ENCODE data around the gene AK1. TPM values are rescaled to one million over a fixed set of nuclear protein-coding genes. Genes with fewer than 3 reads are reported as not detected.

Gene AK1
- total RNA-seq, 2 donors from 2014 or later = 19.0 to 22.8 TPM

DNA sequence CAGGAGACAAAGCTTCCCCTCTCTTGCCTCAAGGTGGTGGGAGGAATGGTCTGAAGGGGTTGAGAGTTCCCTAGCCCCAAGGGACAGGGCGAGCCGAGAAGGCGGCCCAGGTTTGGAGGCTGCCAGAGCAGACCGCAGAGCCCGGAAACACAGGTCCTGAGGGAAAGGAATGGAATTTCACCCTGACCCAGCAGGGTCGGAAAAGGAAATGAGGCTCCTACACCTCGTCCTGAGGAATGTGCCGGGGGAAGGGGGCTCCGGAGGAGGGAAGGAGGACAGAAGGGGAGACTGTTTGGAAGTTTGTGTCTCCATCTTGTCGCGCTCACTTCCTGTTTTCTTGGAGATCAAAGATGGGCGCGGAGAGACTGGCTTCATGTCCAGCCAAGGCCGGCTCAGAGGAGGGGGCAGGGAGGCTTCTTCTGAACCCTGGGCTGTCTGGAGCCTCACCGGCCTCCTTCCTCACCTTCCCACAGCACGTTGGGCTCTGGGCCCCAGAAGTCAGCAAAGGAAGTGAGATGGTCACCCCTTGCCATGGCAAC is 32.6 kb downstream of the AK1 start:
- peak; percentile 83 for DNase-seq
- Mint-ChIP-seq H3K4me1 (no peaks in the 10 kb centered on the region), H3K27me3 (ENCODE audit: insufficient read depth) (no peaks in the 10 kb centered on the region)

GRCh38 chr9:127841087-127841835 is 36.2 kb downstream of the AK1 start:
- no peaks in the 10 kb centered on the region for H3K4me1 Mint-ChIP-seq
- 93 to 96% methylated on average over 14 to 15 of the region's 15 CpGs for WGBS, 2 experiments (ENCODE audit: insufficient coverage in 1 of 2, insufficient read length in 1 of 2)

More for the DNA sequence above, 32.6 kb downstream of the AK1 start:
- Histone ChIP-seq H3K4me1 (ENCODE audit: control insufficient read depth, insufficient read depth, low read length) (no peaks in the 10 kb centered on the region), H3K36me3 (ENCODE audit: control insufficient read depth, insufficient read depth, low read length) (no peaks in the 10 kb centered on the region), H3K9me3 (ENCODE audit: control insufficient read depth, low read length) (peaks cover 11% of the 10 kb centered on the region), H3K27me3 (ENCODE audit: control insufficient read depth, insufficient read depth, low read length, poor library complexity, severe bottlenecking) (no peaks in the 10 kb centered on the region), H3K4me3 (ENCODE audit: low read length) (no peak overlapping the region), H3K9ac (ENCODE audit: extremely low read depth, low read length, poor library complexity, severe bottlenecking) (no peak overlapping the region), H3K27ac (ENCODE audit: low read depth, low read length) (no peak overlapping the region)
- no peak for TF ChIP-seq CTCF (conservative IDR thresholded peaks at IDR 0.05)
- H3K27ac Mint-ChIP-seq = peak overlapping the region; percentile 80
- H3K9me3 Mint-ChIP-seq = peaks cover 16% of the 10 kb centered on the region
- H3K36me3 Mint-ChIP-seq (ENCODE audit: low read depth) = no peaks in the 10 kb centered on the region
- H3K4me3 Mint-ChIP-seq = no peak overlapping the region
- 74 to 84% methylated on average over 14 to 16 of the region's 16 CpGs for WGBS, 2 experiments (ENCODE audit: insufficient coverage in 1 of 2, insufficient read length in 1 of 2)

DNA sequence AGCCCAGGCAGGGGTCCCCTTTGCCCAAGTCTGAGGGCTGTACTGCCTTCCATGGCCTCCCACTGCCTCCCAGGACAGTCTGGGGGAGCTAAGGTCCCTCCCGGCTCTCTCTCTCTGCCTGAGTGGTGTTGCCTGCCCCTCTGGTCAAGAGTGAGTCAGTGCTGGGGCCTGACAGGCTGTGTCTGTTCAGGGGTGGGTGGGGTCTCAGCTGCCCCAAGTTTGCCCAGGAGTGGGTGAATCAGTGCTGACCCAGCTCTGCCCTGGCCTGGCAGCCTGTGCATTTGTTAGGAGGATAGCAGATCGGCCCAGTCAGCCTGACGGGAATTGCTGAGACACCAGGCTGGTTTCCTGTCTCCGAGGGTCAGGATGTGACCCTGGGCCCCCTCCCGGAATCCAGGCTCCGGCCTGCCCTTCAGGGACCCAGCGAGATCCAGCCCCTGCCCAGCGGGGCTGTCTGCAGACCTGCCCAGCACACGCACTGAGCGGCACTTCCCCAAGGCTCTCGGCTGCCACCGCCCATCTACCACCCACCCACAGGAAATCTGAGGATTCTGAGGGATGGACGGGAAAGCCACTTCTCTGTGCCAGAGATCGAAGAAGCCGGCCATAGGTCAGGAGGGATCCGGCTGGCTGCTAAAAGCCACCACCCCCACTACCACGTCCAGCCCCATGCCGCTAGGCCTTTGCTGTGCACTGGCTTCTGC is 38.9 kb downstream of the AK1 start:
- Histone ChIP-seq H3K27me3 (ENCODE audit: control insufficient read depth, insufficient read depth, low read length, poor library complexity, severe bottlenecking) (no peaks in the 10 kb centered on the region), H3K36me3 (ENCODE audit: control insufficient read depth, insufficient read depth, low read length) (no peaks in the 10 kb centered on the region), H3K4me1 (ENCODE audit: control insufficient read depth, insufficient read depth, low read length) (no peaks in the 10 kb centered on the region), H3K4me3 (ENCODE audit: low read length) (no peak overlapping the region), H3K9me3 (ENCODE audit: control insufficient read depth, low read length) (no peaks in the 10 kb centered on the region), H3K27ac (ENCODE audit: low read depth, low read length) (no peak overlapping the region), H3K9ac (ENCODE audit: extremely low read depth, low read length, poor library complexity, severe bottlenecking) (no peak overlapping the region)
- no peak for DNase-seq
- H3K27ac Mint-ChIP-seq = no peak overlapping the region
- H3K4me1 Mint-ChIP-seq = no peaks in the 10 kb centered on the region
- H3K9me3 Mint-ChIP-seq = no peaks in the 10 kb centered on the region
- no peak for TF ChIP-seq CTCF (conservative IDR thresholded peaks at IDR 0.05)
- no peaks in the 10 kb centered on the region for H3K36me3 Mint-ChIP-seq (ENCODE audit: low read depth)
- H3K4me3 Mint-ChIP-seq = no peak overlapping the region
- H3K27me3 Mint-ChIP-seq (ENCODE audit: insufficient read depth) = no peaks in the 10 kb centered on the region
- 75 to 82% methylated on average over 15 to 18 of the region's 18 CpGs for WGBS, 2 experiments (ENCODE audit: insufficient coverage in 1 of 2, insufficient read length in 1 of 2)

More at GRCh38 chr9:127841087-127841835, 36.2 kb downstream of the AK1 start:
- no peak overlapping the region for H3K4me3 ChIP-seq (ENCODE audit: low read length)
- Mint-ChIP-seq H3K27me3 (ENCODE audit: insufficient read depth) (no peaks in the 10 kb centered on the region), H3K36me3 (ENCODE audit: low read depth) (no peaks in the 10 kb centered on the region), H3K4me3 (no peak overlapping the region), H3K27ac (no peak overlapping the region), H3K9me3 (no peaks in the 10 kb centered on the region)
- H3K9me3 ChIP-seq (ENCODE audit: control insufficient read depth, low read length) = no peaks in the 10 kb centered on the region
- no peaks in the 10 kb centered on the region for H3K4me1 ChIP-seq (ENCODE audit: control insufficient read depth, insufficient read depth, low read length)
- H3K9ac ChIP-seq (ENCODE audit: extremely low read depth, low read length, poor library complexity, severe bottlenecking) = no peak overlapping the region
- H3K27me3 ChIP-seq (ENCODE audit: control insufficient read depth, insufficient read depth, low read length, poor library complexity, severe bottlenecking) = no peaks in the 10 kb centered on the region
- H3K36me3 ChIP-seq (ENCODE audit: control insufficient read depth, insufficient read depth, low read length) = no peaks in the 10 kb centered on the region
- DNase-seq = no peak
- H3K27ac ChIP-seq (ENCODE audit: low read depth, low read length) = no peak overlapping the region
- no peak for TF ChIP-seq CTCF (conservative IDR thresholded peaks at IDR 0.05)

All from endodermal cell (in vitro differentiated cells).